ENCODE measurements around the gene PCSK6. TPM values are rescaled to one million over a fixed set of nuclear protein-coding genes. Genes with fewer than 3 reads are reported as not detected.

The PCSK6 gene
- polyA plus RNA-seq, 3 donors = 7.2 to 10.1 (median 7.2) TPM

- no peak for DNase-seq
Measured at GRCh38 chr15:101283931-101284330, 205.6 kb downstream of the PCSK6 start.

GRCh38 chr15:101280007-101280406 lies 209.5 kb downstream of the PCSK6 start:
- no peak for DNase-seq

- no peak for DNase-seq
Measured at GRCh38 chr15:101277943-101278564, 211.5 kb downstream of the PCSK6 start.

GRCh38 chr15:101277038-101277822 lies 212.3 kb downstream of the PCSK6 start, which contains the start of gene SELENOS:
Gene SELENOS (minus strand): TSS chr15:101277485. CDS start chr15:101277417, 68 bp downstream.
- peak; percentile 91 for DNase-seq

- DNase-seq = no peak
Measured at GRCh38 chr15:101276501-101277037, 212.9 kb downstream of the PCSK6 start.

- DNase-seq = no peak
Measured at GRCh38 chr15:101275018-101275417, 214.5 kb downstream of the PCSK6 start.

- no peak for DNase-seq
Measured at GRCh38 chr15:101273534-101273933, 216.0 kb downstream of the PCSK6 start.

GRCh38 chr15:101272584-101272983 lies 216.9 kb downstream of the PCSK6 start:
- DNase-seq = no peak

GRCh38 chr15:101269479-101270223 lies 219.9 kb downstream of the PCSK6 start:
- DNase-seq = no peak

GRCh38 chr15:101267320-101268104 lies 222.0 kb downstream of the PCSK6 start:
- DNase-seq = no peak

GRCh38 chr15:101266787-101267186 lies 222.7 kb downstream of the PCSK6 start:
- DNase-seq = no peak

GRCh38 chr15:101266034-101266433 lies 223.5 kb downstream of the PCSK6 start:
- no peak for DNase-seq

- no peak for DNase-seq
Measured at GRCh38 chr15:101264911-101265641, 224.4 kb downstream of the PCSK6 start.

GRCh38 chr15:101264011-101264410 lies 225.5 kb downstream of the PCSK6 start:
- no peak for DNase-seq

GRCh38 chr15:101262551-101262950 lies 227.0 kb downstream of the PCSK6 start:
- DNase-seq = no peak

- DNase-seq = peak; percentile 74
Measured at GRCh38 chr15:101258238-101259144, 231.0 kb downstream of the PCSK6 start.

GRCh38 chr15:101256757-101257156 lies 232.8 kb downstream of the PCSK6 start:
- no peak for DNase-seq

- no peak for DNase-seq
Measured at GRCh38 chr15:101255615-101256241, 233.8 kb downstream of the PCSK6 start.

- no peak for DNase-seq
Measured at GRCh38 chr15:101255051-101255395, 234.5 kb downstream of the PCSK6 start.

Measured in renal pelvis (tissue), 4 donors.